CD14-positive monocyte (primary cell): ENCODE data around the gene MYH7. TPM values are rescaled to one million over a fixed set of nuclear protein-coding genes. Genes with fewer than 3 reads are reported as not detected.
A peak's percentile ranks its signal among the peaks of the same experiment; 100 is the strongest.

Experiments used
- DNase-seq, 3 donors: peaks; one replicate each; pipeline ENCODE4 v3.0.0-alpha.2; 2011 to 2022
- H2AFZ ChIP-seq: 2 replicates; pipeline ENCODE4 v1.6.0; 2012; ENCODE audit warnings: mild to moderate bottlenecking, low read depth, low read length, inconsistent platforms; ENCODE audit not compliant: insufficient read depth, poor library complexity, severe bottlenecking
- H3K27ac ChIP-seq, 2 donors: 1 replicate in 1 of 2; 2 replicates in 1 of 2; pipeline ENCODE4 v1.5.1; 2012 to 2013; ENCODE audit warnings: low read length in 2 of 2, control low read depth in 1 of 2, inconsistent platforms in 1 of 2, low read depth in 1 of 2, mild to moderate bottlenecking in 1 of 2
- H3K27me3 ChIP-seq, 2 donors: one replicate each; pipeline versions ENCODE4 v1.6.0 to v1.6.1; 2011 to 2013; ENCODE audit warnings: low read length in 2 of 2; ENCODE audit not compliant: control insufficient read depth in 2 of 2, insufficient read depth in 2 of 2
- H3K36me3 ChIP-seq, 2 donors: replicated peaks in 1 of 2; 1 replicate in 1 of 2; 2 replicates in 1 of 2; pipeline versions ENCODE4 v1.5.1 to v1.6.1; 2012 to 2013; ENCODE audit warnings: low read length in 2 of 2, control low read depth in 1 of 2, inconsistent platforms in 1 of 2, mild to moderate bottlenecking in 1 of 2; ENCODE audit not compliant: insufficient read depth in 2 of 2, control insufficient read depth in 1 of 2
- H3K4me1 ChIP-seq, 2 donors: 1 replicate in 1 of 2; 2 replicates in 1 of 2; pipeline versions ENCODE4 v1.5.1 to v1.6.1; 2012 to 2013; ENCODE audit warnings: low read length in 2 of 2, control low read depth in 1 of 2, inconsistent platforms in 1 of 2, mild to moderate bottlenecking in 1 of 2, moderate library complexity in 1 of 2; ENCODE audit not compliant: insufficient read depth in 2 of 2, control insufficient read depth in 1 of 2
- H3K4me2 ChIP-seq: replicated peaks from 2 replicates; pipeline ENCODE3; 2012; ENCODE audit warnings: low read length, moderate library complexity, mild to moderate bottlenecking; ENCODE audit not compliant: poor library complexity, severe bottlenecking; ENCODE audit errors: extremely low read depth
- H3K4me3 ChIP-seq, 3 experiments: fragments of 200-600 bp in 1 of 3; sonication (generic) in 1 of 3; replicated peaks in 1 of 3; 1 replicate in 2 of 3; 2 replicates in 1 of 3; pipeline ENCODE4 v1.5.1; 2011 to 2013; ENCODE audit warnings: low read length in 3 of 3, mild to moderate bottlenecking in 3 of 3, control low read depth in 2 of 3, low read depth in 2 of 3, inconsistent platforms in 1 of 3, moderate library complexity in 1 of 3
- H3K79me2 ChIP-seq: 2 replicates; pipeline ENCODE4 v1.6.0; 2012; ENCODE audit warnings: mild to moderate bottlenecking, control low read depth, inconsistent platforms, low read length, moderate library complexity; ENCODE audit not compliant: insufficient read depth
- H3K9ac ChIP-seq: 2 replicates; pipeline ENCODE4 v1.6.0; 2017; ENCODE audit warnings: low read length, mild to moderate bottlenecking; ENCODE audit not compliant: insufficient read depth, poor library complexity, severe bottlenecking
- H3K9me3 ChIP-seq, 2 donors: replicated peaks in 1 of 2; 1 replicate in 1 of 2; 2 replicates in 1 of 2; pipeline versions ENCODE4 v1.5.1 to v1.6.1; 2012 to 2013; ENCODE audit warnings: low read length in 2 of 2, control low read depth in 1 of 2; ENCODE audit not compliant: control insufficient read depth in 1 of 2, insufficient read depth in 1 of 2
- H4K20me1 ChIP-seq: 2 replicates; pipeline ENCODE4 v1.6.0; 2012; ENCODE audit warnings: mild to moderate bottlenecking, low read length, control low read depth, moderate library complexity; ENCODE audit not compliant: insufficient read depth
- H3K27ac Mint-ChIP-seq, 7 donors: one replicate each; pipeline ENCODE4 v1.8.0; 2020; ENCODE audit warnings: mild to moderate bottlenecking in 7 of 7, mixed read lengths in 7 of 7, moderate library complexity in 6 of 7, inconsistent platforms in 2 of 7
- H3K27me3 Mint-ChIP-seq, 3 donors: one replicate each; pipeline ENCODE4 v1.8.0; 2021 to 2022; ENCODE audit warnings: low read depth in 3 of 3, mild to moderate bottlenecking in 3 of 3, mixed read lengths in 3 of 3, moderate library complexity in 3 of 3, inconsistent platforms in 1 of 3
- H3K36me3 Mint-ChIP-seq, 2 donors: one replicate each; pipeline ENCODE4 v1.8.0; 2020; ENCODE audit warnings: mixed read lengths in 2 of 2, inconsistent platforms in 1 of 2, mild to moderate bottlenecking in 1 of 2
- H3K4me1 Mint-ChIP-seq: one replicate; pipeline ENCODE4 v1.8.0; 2020; ENCODE audit warnings: mild to moderate bottlenecking, mixed read lengths
- H3K4me3 Mint-ChIP-seq, 2 donors: one replicate each; pipeline ENCODE4 v1.8.0; 2020; ENCODE audit warnings: mild to moderate bottlenecking in 2 of 2, mixed read lengths in 2 of 2, moderate library complexity in 1 of 2
- H3K9me3 Mint-ChIP-seq, 7 donors: one replicate each; pipeline ENCODE4 v1.8.0; 2020 to 2022; ENCODE audit warnings: mixed read lengths in 7 of 7, mild to moderate bottlenecking in 6 of 7, moderate library complexity in 6 of 7, inconsistent platforms in 2 of 7
- WGBS: methylation state at CpG from one replicate; pipeline ENCODE4 v1.1.5; 2013; ENCODE audit warnings: missing lambda C conversion rate; ENCODE audit not compliant: insufficient coverage; 5-methylcytosine and 5-hydroxymethylcytosine counted together
- intact Hi-C, 2 donors: fragments of 100-400 bp; cut with micrococcal nuclease; formaldehyde crosslinking; loops; one replicate each; pipeline versions ENCODE4 v1.15.0 to v1.15.1; 2023
- polyA plus RNA-seq, 3 donors: library from polyadenylated mRNA; depleted of rRNA in 1 of 3; unstranded in 2 of 3; stranded (reverse) in 1 of 3; fragments of 300-500 nt in 2 of 3; fragments of >200 nt in 1 of 3; fragmentation: Illumina TruSeq in 2 of 3; gene quantifications; 1 replicate in 2 of 3; 2 replicates in 1 of 3; pipeline ENCODE4 v1.2.3, GENCODE V29; 2012 to 2021
- TF ChIP-seq, protein P1 (sequence below): fragments of 200-600 bp; IDR thresholded peaks from one replicate; pipeline ENCODE4 v1.8.0; 2022; ENCODE audit warnings: antibody characterized with exemption, mild to moderate bottlenecking

MYH7 gene
- polyA plus RNA-seq, 3 donors, result not detected

DNA sequence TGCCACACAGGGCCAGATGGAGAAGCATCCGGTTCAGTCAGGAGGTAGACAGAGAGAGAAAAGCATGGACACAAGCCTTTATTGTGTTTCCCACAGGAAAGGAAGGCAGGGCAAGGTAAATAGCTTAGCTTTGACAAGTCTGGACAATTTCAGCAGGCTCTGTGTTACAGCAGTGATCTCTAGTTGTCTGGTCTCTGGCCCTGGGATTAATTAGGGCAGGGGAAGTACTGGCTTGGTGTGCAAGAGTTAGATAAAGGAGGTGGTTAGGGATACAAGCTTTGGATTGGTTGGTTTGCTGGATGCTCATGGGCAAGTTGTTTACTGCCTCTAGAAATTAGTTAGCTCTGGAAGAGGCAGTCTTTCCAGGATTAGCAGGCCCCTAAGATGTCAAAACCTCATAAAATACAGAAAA, 19.0 kb upstream of the MYH7 start:
- TF ChIP-seq, protein P1, sequence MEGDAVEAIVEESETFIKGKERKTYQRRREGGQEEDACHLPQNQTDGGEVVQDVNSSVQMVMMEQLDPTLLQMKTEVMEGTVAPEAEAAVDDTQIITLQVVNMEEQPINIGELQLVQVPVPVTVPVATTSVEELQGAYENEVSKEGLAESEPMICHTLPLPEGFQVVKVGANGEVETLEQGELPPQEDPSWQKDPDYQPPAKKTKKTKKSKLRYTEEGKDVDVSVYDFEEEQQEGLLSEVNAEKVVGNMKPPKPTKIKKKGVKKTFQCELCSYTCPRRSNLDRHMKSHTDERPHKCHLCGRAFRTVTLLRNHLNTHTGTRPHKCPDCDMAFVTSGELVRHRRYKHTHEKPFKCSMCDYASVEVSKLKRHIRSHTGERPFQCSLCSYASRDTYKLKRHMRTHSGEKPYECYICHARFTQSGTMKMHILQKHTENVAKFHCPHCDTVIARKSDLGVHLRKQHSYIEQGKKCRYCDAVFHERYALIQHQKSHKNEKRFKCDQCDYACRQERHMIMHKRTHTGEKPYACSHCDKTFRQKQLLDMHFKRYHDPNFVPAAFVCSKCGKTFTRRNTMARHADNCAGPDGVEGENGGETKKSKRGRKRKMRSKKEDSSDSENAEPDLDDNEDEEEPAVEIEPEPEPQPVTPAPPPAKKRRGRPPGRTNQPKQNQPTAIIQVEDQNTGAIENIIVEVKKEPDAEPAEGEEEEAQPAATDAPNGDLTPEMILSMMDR, result no peak
- Histone ChIP-seq H3K36me3 (no peaks in the 10 kb centered on the region), H3K27ac (no peak overlapping the region), H3K4me3 (no peak overlapping the region), H2AFZ (no peak overlapping the region), H3K4me1 (no peaks in the 10 kb centered on the region), H3K79me2 (no peaks in the 10 kb centered on the region), H3K9me3 (no peaks in the 10 kb centered on the region), H3K27me3 (peaks cover 0 to 11% of the 10 kb centered on the region in 2 donors), H3K4me2 (no peak overlapping the region), H4K20me1 (no peaks in the 10 kb centered on the region), H3K9ac (no peak overlapping the region)
- H3K4me1 Mint-ChIP-seq, result no peaks in the 10 kb centered on the region
- intact Hi-C loops, result no loop called here
- H3K4me3 Mint-ChIP-seq, result no peak overlapping the region
- H3K36me3 Mint-ChIP-seq, result no peaks in the 10 kb centered on the region
- peaks cover 10 to 19% (median 13%) of the 10 kb centered on the region in 3 donors for H3K27me3 Mint-ChIP-seq
- DNase-seq, result no peak
- 38% methylated on average over 1 of the region's 1 CpG for WGBS
- peaks cover 0 to 4% (median 0%) of the 10 kb centered on the region in 7 donors for H3K9me3 Mint-ChIP-seq
- H3K27ac Mint-ChIP-seq, result peak overlapping the region in 1 of 7 donors; percentile 37

DNA sequence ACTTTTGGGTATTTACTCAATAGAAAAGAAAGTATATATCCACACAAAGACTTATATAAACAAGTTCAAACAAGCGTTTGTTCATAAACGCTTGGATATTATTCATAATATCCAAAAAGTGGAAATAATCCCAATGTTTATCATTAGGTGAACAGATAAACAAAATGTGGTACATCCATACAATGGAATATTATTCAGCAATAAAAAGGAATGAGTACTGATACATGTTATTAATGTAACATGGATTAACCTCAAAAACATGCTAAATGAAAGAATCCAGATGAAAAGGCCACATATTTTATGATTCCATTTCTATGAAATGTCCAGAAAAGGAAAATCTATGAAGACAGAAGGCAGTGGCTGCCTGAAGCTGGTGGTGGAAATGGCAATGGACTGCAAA, 16.8 kb upstream of the MYH7 start:
- intact Hi-C loops, result no loop called here
- peaks cover 0 to 3% (median 0%) of the 10 kb centered on the region in 7 donors for H3K9me3 Mint-ChIP-seq
- Histone ChIP-seq H3K4me3 (no peak overlapping the region), H3K9ac (no peak overlapping the region), H4K20me1 (no peaks in the 10 kb centered on the region), H2AFZ (no peak overlapping the region), H3K4me1 (no peaks in the 10 kb centered on the region), H3K79me2 (no peaks in the 10 kb centered on the region), H3K36me3 (no peaks in the 10 kb centered on the region), H3K27ac (no peak overlapping the region), H3K27me3 (peaks cover 0 to 2% of the 10 kb centered on the region in 2 donors), H3K4me2 (no peak overlapping the region), H3K9me3 (no peaks in the 10 kb centered on the region)
- TF ChIP-seq, protein P1, result no peak
- H3K27ac Mint-ChIP-seq, result no peak overlapping the region
- WGBS, result no CpG with 5 or more reads among the region's 2 CpGs
- H3K27me3 Mint-ChIP-seq, result peaks cover 12 to 16% (median 14%) of the 10 kb centered on the region in 3 donors
- DNase-seq, result no peak
- no peaks in the 10 kb centered on the region for H3K36me3 Mint-ChIP-seq
- no peak overlapping the region for H3K4me3 Mint-ChIP-seq
- H3K4me1 Mint-ChIP-seq, result no peaks in the 10 kb centered on the region
